T-helper 17 cell (primary cell): ENCODE measurements around the gene ACTL8. TPM values are rescaled to one million over a fixed set of nuclear protein-coding genes. Genes with fewer than 3 reads are reported as not detected.

Experiments
- ATAC-seq: fragments of 150-1000 bp; cut with Tn5 transposase; 2 replicates; pipeline ENCODE4 v1.10.0; 2021; ENCODE audit warnings: mild to moderate bottlenecking, moderate library complexity
- DNase-seq, 3 donors: peaks; one replicate each; pipeline versions ENCODE4 v3.0.0 to v3.0.0-alpha.2; 2020 to 2021
- H3K9me3 ChIP-seq: one replicate; pipeline ENCODE4 v1.7.0; 2013; ENCODE audit warnings: low read length, mild to moderate bottlenecking; ENCODE audit not compliant: control insufficient read depth, poor library complexity, severe bottlenecking
- H3K27ac Mint-ChIP-seq: one replicate; pipeline ENCODE4 v1.8.0; 2022; ENCODE audit warnings: mild to moderate bottlenecking, moderate library complexity, mixed read lengths
- H3K27me3 Mint-ChIP-seq: one replicate; pipeline ENCODE4 v1.8.0; 2022; ENCODE audit warnings: mixed read lengths
- H3K36me3 Mint-ChIP-seq: one replicate; pipeline ENCODE4 v1.8.0; 2022; ENCODE audit warnings: low read depth, mixed read lengths
- H3K4me1 Mint-ChIP-seq: one replicate; pipeline ENCODE4 v1.8.0; 2022; ENCODE audit warnings: mild to moderate bottlenecking, mixed read lengths
- H3K4me3 Mint-ChIP-seq: one replicate; pipeline ENCODE4 v1.8.0; 2022; ENCODE audit warnings: mild to moderate bottlenecking, moderate library complexity, mixed read lengths
- total RNA-seq, 4 donors: library from RNA in 2 of 4; stranded (reverse) in 2 of 4; gene quantifications; one replicate each; pipeline ENCODE4 v1.2.3 and lab custom pipeline; 2022 to 2026

ACTL8 gene
- total RNA-seq, 2 donors from 2014 or later: not detected

DNA sequence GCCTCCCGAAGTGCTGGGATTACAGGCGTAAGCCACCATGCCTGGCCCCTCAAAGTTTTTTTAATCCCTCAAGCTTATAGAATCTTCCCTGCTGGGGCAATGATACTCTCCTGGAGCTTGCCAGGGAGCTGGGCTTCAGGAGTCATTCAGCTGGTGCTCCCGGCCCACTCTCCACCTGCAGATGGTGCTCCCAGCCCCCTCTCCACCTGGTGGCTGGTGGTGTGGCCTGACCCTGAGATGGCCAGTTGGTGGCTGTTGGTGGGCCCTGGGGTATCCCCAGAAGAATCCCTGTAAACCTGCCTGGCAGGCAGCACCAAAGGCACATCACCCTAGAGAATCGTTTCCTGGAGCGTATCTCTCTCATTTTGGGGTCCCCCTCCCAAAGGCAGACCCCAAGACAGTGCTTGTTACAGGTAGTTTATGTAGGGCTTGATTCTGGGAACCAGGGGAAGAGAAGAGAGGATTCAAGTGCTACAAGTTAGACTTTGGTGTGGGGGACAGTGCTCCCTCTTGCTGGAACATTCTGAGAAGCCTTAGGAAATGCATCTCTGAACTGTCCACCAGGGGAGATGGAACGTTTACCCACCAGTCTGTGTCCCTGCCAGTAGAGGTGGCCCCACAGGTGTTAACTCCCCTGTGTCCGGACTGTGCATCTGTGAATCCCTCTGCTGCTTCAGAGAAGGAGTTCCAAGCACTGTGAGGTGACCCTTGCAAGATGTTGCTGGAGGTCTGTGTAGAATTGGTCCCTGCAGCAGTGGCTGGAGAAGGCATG is 29.1 kb upstream of the ACTL8 start:
- no peak overlapping the region for H3K4me3 Mint-ChIP-seq
- H3K27me3 Mint-ChIP-seq: peaks cover 22% of the 10 kb centered on the region
- DNase-seq (no peak), ATAC-seq (no peak)
- H3K4me1 Mint-ChIP-seq: no peaks in the 10 kb centered on the region
- H3K27ac Mint-ChIP-seq: no peak overlapping the region
- no peaks in the 10 kb centered on the region for H3K36me3 Mint-ChIP-seq
- H3K9me3 ChIP-seq: no peaks in the 10 kb centered on the region

- Mint-ChIP-seq H3K36me3 (no peaks in the 10 kb centered on the region), H3K27me3 (peaks cover 22% of the 10 kb centered on the region), H3K27ac (no peak overlapping the region), H3K4me1 (no peaks in the 10 kb centered on the region), H3K4me3 (no peak overlapping the region)
- ATAC-seq (no peak), DNase-seq (no peak)
- no peaks in the 10 kb centered on the region for H3K9me3 ChIP-seq
Observed at GRCh38 chr1:17728123-17728712, 26.9 kb upstream of the ACTL8 start.

- H3K27me3 Mint-ChIP-seq: peaks cover 15% of the 10 kb centered on the region
- no peaks in the 10 kb centered on the region for H3K9me3 ChIP-seq
- H3K36me3 Mint-ChIP-seq: no peaks in the 10 kb centered on the region
- H3K4me3 Mint-ChIP-seq: no peak overlapping the region
- no peaks in the 10 kb centered on the region for H3K4me1 Mint-ChIP-seq
- ATAC-seq (no peak), DNase-seq (no peak)
- H3K27ac Mint-ChIP-seq: no peak overlapping the region
Observed at GRCh38 chr1:17729248-17729647, 25.9 kb upstream of the ACTL8 start.

- no peaks in the 10 kb centered on the region for H3K4me1 Mint-ChIP-seq
- no peaks in the 10 kb centered on the region for H3K36me3 Mint-ChIP-seq
- no peak overlapping the region for H3K4me3 Mint-ChIP-seq
- no peak overlapping the region for H3K27ac Mint-ChIP-seq
- peaks cover 15% of the 10 kb centered on the region for H3K27me3 Mint-ChIP-seq
- DNase-seq (no peak), ATAC-seq (no peak)
- no peaks in the 10 kb centered on the region for H3K9me3 ChIP-seq
Observed at GRCh38 chr1:17729909-17730308, 25.2 kb upstream of the ACTL8 start.

DNA sequence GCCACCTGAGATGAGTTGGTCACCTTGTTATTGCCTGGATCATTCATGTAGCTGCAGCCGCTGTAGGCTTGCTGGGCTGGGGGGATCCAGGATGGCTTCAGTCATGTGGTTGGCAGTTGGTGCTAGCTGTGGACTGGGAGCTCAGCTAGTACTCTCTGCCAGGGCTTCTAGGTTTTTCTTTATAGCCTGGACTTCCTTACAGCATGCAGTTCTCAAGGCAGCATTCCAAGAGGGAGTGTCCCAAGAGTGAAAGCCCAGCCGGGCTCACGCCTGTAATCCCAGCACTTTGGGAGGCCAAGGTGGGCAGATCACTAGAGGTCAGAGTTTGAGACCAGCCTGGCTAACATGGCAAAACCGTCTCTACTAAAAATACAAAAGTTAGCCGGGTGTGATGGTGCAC is 23.7 kb upstream of the ACTL8 start:
- ATAC-seq: no peak
- no peak overlapping the region for H3K27ac Mint-ChIP-seq
- H3K9me3 ChIP-seq: no peaks in the 10 kb centered on the region
- no peak overlapping the region for H3K4me3 Mint-ChIP-seq
- H3K36me3 Mint-ChIP-seq: no peaks in the 10 kb centered on the region
- no peaks in the 10 kb centered on the region for H3K4me1 Mint-ChIP-seq
- H3K27me3 Mint-ChIP-seq: peaks cover 7% of the 10 kb centered on the region
- DNase-seq: no peak

- Mint-ChIP-seq H3K4me1 (no peaks in the 10 kb centered on the region), H3K27ac (no peak overlapping the region), H3K27me3 (peaks cover 5% of the 10 kb centered on the region), H3K36me3 (no peaks in the 10 kb centered on the region), H3K4me3 (no peak overlapping the region)
- no peaks in the 10 kb centered on the region for H3K9me3 ChIP-seq
- DNase-seq (no peak), ATAC-seq (no peak)
Observed at GRCh38 chr1:17732475-17732874, 22.7 kb upstream of the ACTL8 start.

- ATAC-seq: no peak
- peaks cover 8% of the 10 kb centered on the region for H3K27me3 Mint-ChIP-seq
Observed at GRCh38 chr1:17733661-17734060, 21.5 kb upstream of the ACTL8 start.

GRCh38 chr1:17734609-17735008 is 20.5 kb upstream of the ACTL8 start:
- DNase-seq (no peak), ATAC-seq (no peak)
- Mint-ChIP-seq H3K36me3 (no peaks in the 10 kb centered on the region), H3K4me1 (no peaks in the 10 kb centered on the region), H3K4me3 (no peak overlapping the region), H3K27me3 (peaks cover 8% of the 10 kb centered on the region), H3K27ac (no peak overlapping the region)
- no peaks in the 10 kb centered on the region for H3K9me3 ChIP-seq

More at GRCh38 chr1:17733661-17734060, 21.5 kb upstream of the ACTL8 start:
- Mint-ChIP-seq H3K4me3 (no peak overlapping the region), H3K36me3 (no peaks in the 10 kb centered on the region), H3K4me1 (no peaks in the 10 kb centered on the region), H3K27ac (no peak overlapping the region)
- no peaks in the 10 kb centered on the region for H3K9me3 ChIP-seq
- DNase-seq: no peak

- no peak overlapping the region for H3K27ac Mint-ChIP-seq
- H3K36me3 Mint-ChIP-seq: no peaks in the 10 kb centered on the region
Observed at GRCh38 chr1:17735348-17735747, 19.8 kb upstream of the ACTL8 start.

GRCh38 chr1:17735793-17736192 is 19.3 kb upstream of the ACTL8 start:
- Mint-ChIP-seq H3K4me3 (no peak overlapping the region), H3K27me3 (peaks cover 11% of the 10 kb centered on the region), H3K4me1 (no peaks in the 10 kb centered on the region), H3K27ac (no peak overlapping the region), H3K36me3 (no peaks in the 10 kb centered on the region)
- ATAC-seq: no peak
- DNase-seq: no peak
- H3K9me3 ChIP-seq: no peaks in the 10 kb centered on the region

More at GRCh38 chr1:17735348-17735747, 19.8 kb upstream of the ACTL8 start:
- Mint-ChIP-seq H3K27me3 (peaks cover 10% of the 10 kb centered on the region), H3K4me3 (no peak overlapping the region), H3K4me1 (no peaks in the 10 kb centered on the region)
- no peak for DNase-seq
- no peaks in the 10 kb centered on the region for H3K9me3 ChIP-seq
- ATAC-seq: no peak

DNA sequence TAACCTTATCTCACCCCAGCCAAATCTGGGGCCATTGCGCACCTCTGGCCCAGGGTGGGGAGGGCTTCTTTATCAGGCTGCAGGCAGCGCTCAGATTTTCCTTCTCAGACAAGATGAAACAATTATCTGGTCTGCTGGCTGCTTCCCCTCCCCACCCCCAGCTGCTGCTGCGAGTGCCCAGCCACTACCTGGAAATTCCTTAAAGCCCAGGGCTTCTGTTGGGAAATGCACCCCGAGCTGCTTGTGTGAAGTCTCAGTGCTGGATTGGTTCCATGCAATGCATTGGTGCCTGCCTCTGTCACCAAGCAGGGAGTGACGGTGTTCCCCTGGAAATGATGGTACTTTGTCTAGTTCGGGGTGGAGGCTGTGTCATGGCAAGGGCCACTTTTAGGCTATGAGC is 18.5 kb upstream of the ACTL8 start:
- no peaks in the 10 kb centered on the region for H3K9me3 ChIP-seq
- ATAC-seq (no peak), DNase-seq (no peak)
- Mint-ChIP-seq H3K36me3 (no peaks in the 10 kb centered on the region), H3K4me1 (no peaks in the 10 kb centered on the region), H3K27me3 (peaks cover 17% of the 10 kb centered on the region), H3K27ac (no peak overlapping the region), H3K4me3 (no peak overlapping the region)

DNA sequence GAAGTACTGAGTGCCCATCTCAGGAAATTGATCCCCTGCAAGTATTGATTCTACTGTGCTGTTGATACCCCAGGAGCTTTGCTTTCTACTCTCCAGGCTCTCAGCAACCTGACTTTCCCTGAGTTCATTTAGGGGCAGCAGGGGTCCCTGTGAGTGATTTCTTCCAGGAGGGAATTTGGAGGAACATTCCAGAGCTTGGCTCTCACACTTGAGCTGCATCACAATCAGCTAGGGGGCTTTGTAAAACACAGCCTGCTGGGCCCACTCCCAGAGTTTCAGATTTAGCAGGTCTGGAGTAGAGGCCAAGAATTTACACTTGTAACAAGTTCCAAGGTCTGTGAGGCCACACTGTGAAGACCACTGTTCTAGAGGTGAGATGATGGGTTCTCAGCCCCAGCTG is 16.1 kb upstream of the ACTL8 start:
- ATAC-seq: no peak
- no peaks in the 10 kb centered on the region for H3K36me3 Mint-ChIP-seq
- no peaks in the 10 kb centered on the region for H3K4me1 Mint-ChIP-seq
- H3K4me3 Mint-ChIP-seq: no peak overlapping the region
- H3K27me3 Mint-ChIP-seq: peaks cover 22% of the 10 kb centered on the region
- H3K9me3 ChIP-seq: no peaks in the 10 kb centered on the region
- no peak for DNase-seq
- H3K27ac Mint-ChIP-seq: no peak overlapping the region

DNA sequence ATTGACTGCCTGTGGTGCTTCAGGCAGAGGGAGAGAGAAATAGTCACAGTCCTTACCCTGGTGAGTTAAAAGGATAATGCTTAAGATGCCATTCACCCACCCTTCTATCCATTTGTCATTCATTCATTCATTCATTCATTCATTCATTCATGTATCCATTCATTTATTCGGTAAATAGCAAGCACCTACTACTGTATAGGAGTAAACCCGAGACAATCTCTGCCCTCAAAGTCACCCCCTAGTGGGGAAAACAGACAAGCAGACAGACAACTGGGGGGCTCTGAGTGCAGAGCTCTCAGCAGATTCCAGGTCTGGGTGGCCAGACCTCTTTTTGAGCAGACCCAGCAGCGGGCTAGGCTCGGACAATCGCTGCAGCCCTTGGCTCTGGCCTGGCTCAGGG is 14.1 kb upstream of the ACTL8 start:
- H3K9me3 ChIP-seq: no peaks in the 10 kb centered on the region
- no peaks in the 10 kb centered on the region for H3K4me1 Mint-ChIP-seq
- H3K4me3 Mint-ChIP-seq: no peak overlapping the region
- DNase-seq (no peak), ATAC-seq (no peak)
- peaks cover 30% of the 10 kb centered on the region for H3K27me3 Mint-ChIP-seq
- H3K36me3 Mint-ChIP-seq: no peaks in the 10 kb centered on the region
- H3K27ac Mint-ChIP-seq: no peak overlapping the region

DNA sequence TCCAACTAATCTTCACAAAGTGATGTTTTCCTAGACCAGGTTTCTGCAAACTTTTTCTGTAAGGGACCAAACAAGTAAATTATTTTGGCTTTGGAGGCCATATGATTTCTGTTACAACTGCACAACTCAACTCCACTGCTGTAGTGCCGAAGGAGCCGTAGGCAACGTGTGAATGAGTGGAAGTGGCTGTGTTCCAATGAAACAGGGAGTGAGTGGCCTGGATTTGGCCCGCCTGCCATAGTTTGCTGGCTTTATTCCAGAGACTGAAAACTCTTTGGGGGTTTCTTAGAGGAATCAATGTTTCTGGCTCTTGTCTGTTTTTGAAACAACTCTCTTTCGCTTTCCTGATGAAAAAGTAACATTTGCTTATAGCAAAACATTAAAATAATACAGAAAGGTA is 12.6 kb upstream of the ACTL8 start:
- ATAC-seq: no peak
- H3K27ac Mint-ChIP-seq: no peak overlapping the region
- no peaks in the 10 kb centered on the region for H3K36me3 Mint-ChIP-seq

More for the DNA sequence above, 12.6 kb upstream of the ACTL8 start:
- Mint-ChIP-seq H3K4me1 (no peaks in the 10 kb centered on the region), H3K4me3 (no peak overlapping the region), H3K27me3 (peaks cover 28% of the 10 kb centered on the region)
- no peaks in the 10 kb centered on the region for H3K9me3 ChIP-seq
- no peak for DNase-seq
